Dedifferentiated amniotic fluid mesenchymal stem cell (primary cell): ENCODE data around the gene LGALS4.
"Not testable (repeated sequence)": the region's sequence is repeated elsewhere in the genome, so short reads cannot be mapped to it uniquely, and the experiment has no call there.

ENCODE experiments used
- DNase-seq: peaks from one replicate; pipeline ENCODE4 v3.0.0-alpha.2; 2016; ENCODE audit errors: extremely low spot score

The LGALS4 gene

DNA sequence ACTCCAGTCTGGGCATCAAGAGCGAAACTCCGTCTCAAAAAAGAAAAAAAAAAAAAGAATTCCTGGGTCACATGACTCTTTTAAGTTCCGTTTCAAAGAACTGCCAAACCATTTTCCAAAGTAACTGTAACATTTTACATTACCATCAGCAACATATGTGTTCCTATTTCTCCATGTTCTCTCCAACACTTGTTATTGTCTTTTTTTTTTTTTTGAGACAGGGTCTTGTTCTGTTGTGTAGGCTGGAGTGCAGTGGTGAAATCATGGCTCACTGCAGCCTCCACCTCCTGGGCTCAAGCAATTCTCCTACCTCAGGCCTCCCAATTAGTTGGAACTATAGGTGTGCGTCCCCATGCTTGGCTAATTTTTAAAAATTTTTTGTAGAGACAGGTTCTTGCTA is 17.2 kb downstream of the LGALS4 start:
- DNase-seq = no peak

DNA sequence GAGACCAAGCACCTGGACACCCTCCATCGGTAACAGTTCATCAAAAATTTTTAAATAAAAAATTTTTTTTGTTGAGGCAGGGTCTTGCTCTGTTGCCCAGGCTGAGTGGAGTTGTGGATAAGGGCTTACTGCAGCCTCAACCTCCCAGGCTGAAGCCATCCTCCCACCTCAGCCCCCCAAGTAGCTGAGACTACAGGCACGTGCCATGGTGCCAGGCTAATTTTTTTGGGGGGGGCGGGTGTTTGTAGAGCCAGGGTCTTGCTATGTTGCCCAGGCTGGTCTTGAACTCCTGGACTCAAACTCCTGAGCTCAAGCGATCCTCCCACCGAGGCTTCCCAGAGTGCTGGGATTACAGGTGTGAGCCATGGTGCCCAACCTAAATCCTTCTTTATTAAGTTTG is 19.1 kb downstream of the LGALS4 start:
- DNase-seq = no peak

DNA sequence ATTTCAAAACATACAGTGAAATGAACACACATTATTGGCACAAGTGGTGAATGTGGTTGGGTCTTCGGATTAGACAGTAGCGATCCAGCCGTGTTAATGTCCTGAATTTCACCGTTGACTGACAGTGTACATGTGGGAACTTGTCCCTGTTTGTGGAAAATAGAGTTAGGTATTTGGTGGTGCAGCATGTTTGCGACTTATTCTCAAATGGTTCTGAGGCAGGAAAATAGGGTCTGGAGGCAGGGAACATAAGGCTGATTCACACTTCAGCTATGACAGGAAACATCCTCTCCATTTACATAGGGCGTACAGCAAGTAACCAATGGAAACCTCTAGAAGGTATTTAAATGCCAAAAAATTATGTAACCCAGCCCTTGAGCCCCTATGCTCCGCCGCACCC is 19.6 kb downstream of the LGALS4 start:
- peak; percentile 17 for DNase-seq

DNA sequence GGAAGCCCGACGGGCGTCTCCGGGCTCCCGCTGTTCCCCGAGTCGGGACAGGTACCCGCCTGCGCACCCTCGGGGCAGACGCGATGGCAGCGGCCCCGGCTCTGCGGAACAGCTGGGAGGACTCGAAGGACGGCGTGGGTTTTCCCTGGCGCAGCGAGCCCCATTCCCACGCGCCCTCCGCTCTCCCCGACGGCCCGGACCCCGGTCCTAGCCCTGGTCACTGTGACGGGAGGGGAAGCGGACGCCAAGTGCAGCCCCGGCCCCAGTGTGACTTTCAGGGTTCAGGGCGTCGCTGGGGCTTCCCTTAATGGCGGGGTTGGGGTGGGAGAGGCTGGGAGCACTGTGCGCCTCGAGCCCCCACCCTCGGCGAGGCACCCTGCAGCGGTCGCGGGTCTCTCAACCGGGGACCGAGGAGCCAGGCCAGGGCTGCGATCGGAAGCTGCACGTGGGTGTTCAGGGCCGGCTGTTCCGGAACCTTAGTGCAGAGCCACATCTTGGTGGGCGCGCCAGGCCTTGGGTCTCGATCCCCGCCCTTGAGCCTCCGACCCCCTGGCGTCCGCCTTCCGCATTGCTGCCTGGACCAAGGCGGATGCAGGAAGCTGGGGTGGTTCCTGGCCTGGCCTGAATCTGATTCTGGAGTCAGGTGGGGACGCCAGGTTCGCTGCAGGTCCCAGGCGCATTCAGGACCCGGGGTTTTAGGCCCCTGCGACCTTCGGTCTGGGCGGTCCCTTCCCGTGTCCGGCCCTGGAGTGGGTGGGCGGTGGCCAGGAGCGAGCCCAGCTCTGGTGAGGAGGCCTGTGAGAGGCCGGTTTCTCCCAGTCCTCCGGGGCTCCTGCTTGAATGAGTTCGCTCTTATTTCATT is 20.3 kb downstream of the LGALS4 start:
- no peak for DNase-seq

- DNase-seq = not testable (repeated sequence)
Observed at GRCh38 chr19:38791451-38792064, 21.2 kb downstream of the LGALS4 start.

DNA sequence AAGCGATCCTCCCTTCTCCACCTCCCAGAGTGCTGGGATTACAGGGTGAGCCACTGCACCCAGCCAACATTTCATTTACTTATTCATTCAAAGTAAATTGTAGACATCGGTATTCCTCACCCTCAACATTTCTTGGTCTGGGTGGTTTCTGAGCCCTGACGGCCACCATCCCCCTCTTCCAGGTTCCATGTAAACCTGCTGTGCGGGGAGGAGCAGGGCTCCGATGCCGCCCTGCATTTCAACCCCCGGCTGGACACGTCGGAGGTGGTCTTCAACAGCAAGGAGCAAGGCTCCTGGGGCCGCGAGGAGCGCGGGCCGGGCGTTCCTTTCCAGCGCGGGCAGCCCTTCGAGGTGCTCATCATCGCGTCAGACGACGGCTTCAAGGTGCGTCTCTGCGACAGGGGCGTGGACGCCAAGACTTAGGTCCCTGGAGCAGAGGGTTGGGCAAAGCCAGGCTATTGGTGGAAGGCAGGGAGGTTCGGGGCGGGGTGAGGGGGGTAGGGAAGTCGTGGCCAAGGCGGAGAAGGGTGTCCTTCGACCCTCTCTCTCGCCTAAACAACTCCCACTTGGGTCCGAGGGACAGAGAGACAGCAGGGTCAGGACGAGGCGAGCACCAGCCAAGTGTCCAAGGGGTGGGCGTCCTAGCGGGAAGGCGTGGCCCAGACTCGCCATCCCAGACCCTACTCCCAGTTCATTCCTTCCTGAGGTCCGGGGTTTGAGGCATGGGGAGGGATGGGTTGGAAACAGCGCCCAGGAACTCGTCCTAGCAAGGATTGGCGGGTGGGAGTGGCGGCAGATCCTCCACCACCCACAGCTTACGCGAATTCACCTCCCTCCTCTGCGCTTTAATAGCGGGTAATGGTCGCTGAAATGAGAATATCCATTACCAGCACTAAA is 22.0 kb downstream of the LGALS4 start:
- not testable (repeated sequence) for DNase-seq

DNA sequence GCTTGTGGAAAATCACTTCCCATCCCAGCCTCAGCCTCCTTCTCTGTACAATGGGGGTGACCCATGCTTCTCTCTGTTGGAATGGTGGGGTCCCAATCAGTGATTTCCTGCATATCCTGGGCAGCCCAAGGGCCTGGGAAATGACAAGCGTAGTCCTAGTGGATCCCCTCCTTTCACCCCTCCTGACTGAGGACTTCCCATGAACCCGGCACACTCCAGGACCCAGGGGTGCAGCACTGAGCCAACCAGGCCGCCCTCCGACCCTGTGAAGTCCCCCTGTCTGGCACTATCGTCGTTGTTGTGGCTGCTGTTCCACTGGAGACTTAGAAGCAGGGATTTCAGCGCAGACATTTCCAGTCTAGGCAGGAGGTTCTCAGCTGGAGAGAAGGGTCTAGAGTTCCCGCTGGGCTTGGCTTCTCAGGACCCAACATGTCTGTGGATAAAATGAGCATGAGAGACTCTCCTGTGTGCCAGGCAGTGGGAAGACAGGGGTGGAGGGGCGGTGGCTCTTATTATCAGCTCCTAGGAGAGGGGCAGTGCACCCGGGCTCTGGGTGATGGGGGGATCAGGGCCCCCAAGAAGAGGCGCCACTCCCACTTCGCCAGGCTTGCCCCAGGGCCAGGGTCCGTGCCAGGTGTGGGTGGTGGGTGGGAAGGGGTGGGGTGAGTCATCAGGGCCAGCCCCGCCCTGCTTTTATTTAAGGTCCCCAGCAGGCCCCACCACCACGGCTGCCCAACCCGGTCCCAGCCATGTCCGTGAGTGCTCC is 24.1 kb downstream of the LGALS4 start, which contains the start of gene LGALS7B:
Gene LGALS7B, plus strand, starts transcription at position 723 of the 766 bp plus-strand sequence. Its CDS starts 27 bp downstream, at position 750.
- DNase-seq = no peak

DNA sequence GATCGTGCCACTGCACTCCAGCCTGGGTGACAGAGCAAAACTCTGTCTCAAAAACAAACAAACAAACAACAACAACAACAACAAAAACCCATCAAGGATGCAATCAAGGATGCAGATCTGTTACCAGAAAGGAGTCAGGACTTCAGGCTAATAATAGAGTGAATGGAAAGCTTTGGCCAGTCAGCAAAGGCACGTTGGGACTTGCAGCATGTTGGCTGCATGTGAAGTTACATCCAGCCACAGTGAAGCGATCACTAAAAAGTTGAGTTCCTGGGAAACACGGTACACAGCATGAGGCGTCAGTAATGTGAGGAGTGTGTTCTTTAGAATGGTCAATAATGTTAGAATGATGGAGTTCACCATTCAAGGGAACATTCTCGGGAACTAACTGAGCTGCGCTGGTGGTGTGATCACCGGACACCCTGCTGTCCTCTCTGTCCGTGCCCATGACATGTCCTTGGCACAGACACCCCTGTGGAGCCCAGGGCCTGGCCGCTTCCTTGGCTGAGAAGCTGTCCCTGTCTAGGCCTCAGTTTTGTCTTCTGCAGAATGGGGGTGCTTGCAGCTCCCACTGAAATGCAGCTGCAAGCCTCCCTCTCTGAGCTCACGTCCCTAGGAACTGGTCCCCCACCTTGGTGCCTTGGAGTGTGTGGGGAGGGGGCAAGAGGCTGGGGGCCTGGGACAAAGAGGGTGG is 26.0 kb downstream of the LGALS4 start:
- DNase-seq = no peak

- not testable (repeated sequence) for DNase-seq
Observed at GRCh38 chr19:38786061-38786460, 26.7 kb downstream of the LGALS4 start.

GRCh38 chr19:38785187-38785699 is 27.5 kb downstream of the LGALS4 start:
- no peak for DNase-seq

- no peak for DNase-seq
Observed at GRCh38 chr19:38784224-38784623, 28.5 kb downstream of the LGALS4 start.

DNA sequence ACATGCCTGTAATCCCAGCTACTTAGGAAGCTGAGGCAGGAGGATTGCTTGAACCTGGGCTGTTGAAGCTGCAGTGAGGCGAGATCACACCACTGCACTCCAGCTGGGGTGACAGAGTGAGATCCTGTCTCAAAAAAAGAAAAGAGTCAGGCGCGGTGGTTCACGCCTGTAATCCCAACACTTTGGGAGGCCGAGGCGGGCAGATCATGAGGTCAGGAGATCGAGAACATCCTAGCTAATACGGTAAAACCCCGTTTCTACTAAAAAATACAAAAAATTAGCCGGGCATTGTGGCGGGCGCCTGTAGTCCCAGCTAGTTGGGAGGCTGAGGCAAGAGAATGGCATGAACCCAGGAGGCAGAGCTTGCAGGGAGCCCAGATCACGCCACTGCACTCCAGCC is 30.5 kb downstream of the LGALS4 start:
- not testable (repeated sequence) for DNase-seq

GRCh38 chr19:38781058-38781457 is 31.7 kb downstream of the LGALS4 start:
- DNase-seq = no peak

DNA sequence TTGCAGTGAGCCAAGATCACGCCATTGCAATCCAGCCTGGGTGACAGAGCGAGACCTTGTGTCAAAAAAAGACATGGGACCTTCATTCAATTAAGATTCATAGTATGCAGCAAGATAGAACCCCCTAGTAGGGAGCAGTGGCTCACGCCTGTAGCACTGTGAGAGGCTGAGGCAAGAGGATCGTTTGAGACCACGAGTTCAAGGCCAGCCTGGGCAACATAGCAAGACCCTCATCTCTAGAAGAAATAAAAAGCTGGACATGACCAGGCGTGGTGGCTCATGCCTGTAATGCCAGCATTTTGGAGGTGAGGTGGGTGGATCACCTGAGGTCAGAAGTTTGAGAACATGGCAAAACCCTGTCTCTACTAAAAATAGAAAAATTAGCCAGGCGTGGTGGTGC is 32.3 kb downstream of the LGALS4 start:
- DNase-seq = no peak

GRCh38 chr19:38778733-38779132 is 34.0 kb downstream of the LGALS4 start:
- no peak for DNase-seq

- no peak for DNase-seq
Observed at GRCh38 chr19:38774181-38774950, 38.4 kb downstream of the LGALS4 start.

- no peak for DNase-seq
Observed at GRCh38 chr19:38773469-38774177, 39.1 kb downstream of the LGALS4 start, which contains the start of gene LGALS7. TSS of gene LGALS7 (minus strand) at chr19:38773517. CDS start at chr19:38773492, 25 bp downstream.

GRCh38 chr19:38771569-38771968 is 41.2 kb downstream of the LGALS4 start:
- not testable (repeated sequence) for DNase-seq

DNA sequence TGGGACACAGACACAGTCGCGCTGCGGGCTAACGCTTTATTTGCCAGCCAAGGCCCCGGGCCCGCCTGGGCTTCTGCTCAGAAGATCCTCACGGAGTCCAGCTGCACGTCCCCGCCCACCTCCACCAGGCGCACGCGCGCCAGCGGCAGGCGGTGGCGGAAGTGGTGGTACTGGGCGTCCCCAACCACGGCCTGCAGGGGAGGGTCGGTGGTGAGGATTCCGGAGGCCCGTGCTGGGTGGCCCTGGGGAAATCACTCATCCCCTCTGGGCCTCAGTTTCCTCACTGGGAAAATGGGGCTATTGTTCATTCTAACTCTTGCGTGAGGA is 41.8 kb downstream of the LGALS4 start:
- not testable (repeated sequence) for DNase-seq
